AG04450 (cell line): ENCODE results near the gene ZNF737. TPM values are rescaled to one million over a fixed set of nuclear protein-coding genes. Genes with fewer than 3 reads are reported as not detected.

Experiments used
- polyA plus RNA-seq: library from polyadenylated mRNA; depleted of rRNA; stranded (reverse); fragments of >200 nt; gene quantifications from 2 replicates; pipeline ENCODE4 v1.2.3, GENCODE V29; 2011; rRNA removed

Gene ZNF737
- polyA plus RNA-seq, 1 experiment: 10.3 TPM

Other genes with a start within 250 kb of the ZNF737 start
- 5.9 and 9.0 TPM in 2 replicates for gene ZNF626, start 95.8 kb upstream of the ZNF737 start, polyA plus RNA-seq
- gene ZNF66, start 210.5 kb upstream of the ZNF737 start, polyA plus RNA-seq: 0.69 and 0.84 TPM in 2 replicates